GM18873 (cell line): Measurements from ENCODE around the gene SLC24A3.

Experiments
- ATAC-seq: cut with Tn5 transposase; IDR thresholded peaks from one replicate; pipeline ENCODE4 v1.9.1; 2021; ENCODE audit warnings: mild to moderate bottlenecking, moderate library complexity, moderate number of reproducible peaks; ENCODE audit not compliant: unreplicated experiment, low FRiP score

The SLC24A3 gene

GRCh38 chr20:19527509-19527908 is 315.1 kb downstream of the SLC24A3 start:
- no peak for ATAC-seq

- ATAC-seq: no peak
Measured at GRCh38 chr20:19528286-19529030, 316.0 kb downstream of the SLC24A3 start.

- no peak for ATAC-seq
Measured at GRCh38 chr20:19530006-19530405, 317.6 kb downstream of the SLC24A3 start.

DNA sequence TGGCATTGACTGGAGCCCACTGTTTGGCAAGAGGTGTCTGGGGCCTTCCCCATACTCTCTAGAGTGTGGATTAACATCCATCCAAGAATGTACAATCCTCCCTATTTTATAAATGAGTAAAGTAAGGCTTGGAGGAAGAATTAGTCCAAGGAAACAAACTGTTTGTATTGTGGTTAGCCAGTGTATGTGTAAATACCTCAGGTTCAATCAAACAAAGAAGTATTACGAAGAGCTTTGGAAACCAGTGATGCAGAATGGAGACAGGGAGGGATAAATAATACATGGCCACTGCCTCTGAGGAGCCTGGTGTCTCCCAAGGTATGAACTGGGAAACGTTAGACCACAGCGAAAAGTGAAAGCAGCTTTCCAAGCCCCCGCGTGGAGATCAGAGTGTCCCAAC is 319.0 kb downstream of the SLC24A3 start:
- ATAC-seq: no peak

- no peak for ATAC-seq
Measured at GRCh38 chr20:19538556-19538955, 326.1 kb downstream of the SLC24A3 start.

DNA sequence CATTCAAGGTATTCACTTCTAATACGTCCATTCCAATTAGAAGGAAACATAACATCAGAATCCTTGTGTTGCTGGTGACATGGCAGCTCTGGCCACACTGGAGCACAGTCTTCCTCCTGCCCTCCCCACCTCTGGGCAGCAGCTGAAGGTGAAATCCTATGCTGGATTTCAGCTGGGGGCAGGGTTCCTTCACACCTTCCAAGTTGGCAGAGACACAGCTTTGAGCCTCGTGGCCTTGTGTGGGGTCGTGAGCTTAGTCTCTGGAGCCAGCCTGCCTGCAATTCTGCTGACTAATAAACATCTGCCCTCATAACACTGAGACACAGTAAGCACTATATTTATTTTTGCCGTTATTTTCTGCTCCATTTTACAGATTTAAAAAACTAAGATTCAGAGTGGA is 326.7 kb downstream of the SLC24A3 start:
- ATAC-seq: no peak

GRCh38 chr20:19540392-19540791 is 327.9 kb downstream of the SLC24A3 start:
- ATAC-seq: no peak

DNA sequence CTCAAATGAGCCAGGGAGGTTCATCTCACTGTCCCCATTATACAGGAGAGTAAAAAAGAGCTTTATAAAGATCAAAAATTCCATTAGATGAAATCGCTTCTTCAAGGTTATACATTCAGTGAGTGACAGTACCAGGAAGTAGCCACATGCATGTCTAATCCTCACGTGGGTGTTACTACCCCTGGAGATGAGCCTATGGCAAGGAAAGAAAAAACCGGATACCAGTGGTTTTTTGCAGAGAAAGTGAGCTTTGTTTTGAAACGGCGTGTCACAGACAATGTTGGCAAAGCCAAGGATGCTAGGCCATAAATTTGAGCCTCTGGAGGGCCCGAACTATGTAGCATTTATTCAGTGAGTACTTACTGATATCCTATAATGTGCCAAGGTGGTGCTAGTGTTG is 330.7 kb downstream of the SLC24A3 start:
- ATAC-seq: no peak

- no peak for ATAC-seq
Measured at GRCh38 chr20:19544684-19545083, 332.2 kb downstream of the SLC24A3 start.

DNA sequence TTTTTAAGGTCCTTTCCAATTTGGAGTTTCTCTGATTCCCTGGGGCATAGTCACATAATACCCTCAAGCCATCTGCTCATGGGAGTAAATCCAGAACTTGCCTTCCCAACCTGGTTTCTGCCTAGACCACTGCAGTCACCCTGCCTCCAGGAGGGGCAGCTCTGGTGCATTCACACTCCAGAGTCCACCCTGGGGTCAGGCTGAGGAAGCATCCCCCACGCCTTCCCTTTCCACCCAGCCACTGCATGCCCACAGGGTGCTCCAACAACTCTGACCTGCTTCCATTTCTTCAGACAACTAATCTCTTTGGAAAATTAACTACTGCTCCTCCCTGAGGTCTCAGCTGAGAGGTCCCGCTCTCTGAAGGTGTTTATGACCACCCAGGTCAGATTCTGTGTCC is 334.2 kb downstream of the SLC24A3 start:
- no peak for ATAC-seq

DNA sequence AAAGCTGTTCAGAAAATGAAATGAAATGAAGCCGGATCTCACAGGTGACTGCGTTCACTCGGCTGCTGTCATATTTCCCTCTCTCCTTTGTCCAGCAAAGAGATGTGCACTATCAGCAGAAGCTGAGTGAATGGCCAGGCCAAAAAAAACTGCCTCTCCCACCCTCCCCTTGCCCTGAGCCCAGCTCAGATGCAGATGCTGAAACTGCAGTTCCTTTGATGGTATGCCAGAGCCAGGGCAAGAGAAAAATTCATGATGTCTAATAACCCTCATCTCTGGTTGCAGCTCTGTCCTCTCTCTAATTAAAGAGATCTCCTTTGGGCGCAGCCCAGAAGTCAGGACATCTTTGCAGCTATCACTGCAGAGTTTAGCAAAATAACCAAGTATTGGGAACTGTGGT is 335.1 kb downstream of the SLC24A3 start:
- ATAC-seq: no peak

DNA sequence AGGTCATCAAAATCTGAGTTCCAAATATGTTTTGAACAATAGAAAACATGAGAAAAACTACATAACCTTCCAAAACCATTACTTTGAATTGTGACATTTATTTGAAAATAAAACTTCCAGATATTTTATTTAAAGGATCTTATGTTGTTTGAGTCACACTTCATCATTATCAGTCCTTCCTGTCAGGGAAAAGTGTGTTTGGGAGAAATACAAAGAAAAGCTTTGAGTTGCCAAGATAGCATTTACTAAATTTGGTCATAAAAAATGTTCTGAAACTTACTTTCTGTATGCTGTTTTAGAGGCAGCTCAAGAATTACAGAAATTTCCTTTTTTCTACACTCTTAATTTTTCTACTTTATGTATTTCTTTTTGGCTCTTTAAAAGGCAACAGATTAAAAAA is 337.5 kb downstream of the SLC24A3 start:
- no peak for ATAC-seq

- no peak for ATAC-seq
Measured at GRCh38 chr20:19552221-19553180, 340.1 kb downstream of the SLC24A3 start.

- ATAC-seq: no peak
Measured at GRCh38 chr20:19554666-19555065, 342.2 kb downstream of the SLC24A3 start.

- ATAC-seq: no peak
Measured at GRCh38 chr20:19555726-19556125, 343.3 kb downstream of the SLC24A3 start.

DNA sequence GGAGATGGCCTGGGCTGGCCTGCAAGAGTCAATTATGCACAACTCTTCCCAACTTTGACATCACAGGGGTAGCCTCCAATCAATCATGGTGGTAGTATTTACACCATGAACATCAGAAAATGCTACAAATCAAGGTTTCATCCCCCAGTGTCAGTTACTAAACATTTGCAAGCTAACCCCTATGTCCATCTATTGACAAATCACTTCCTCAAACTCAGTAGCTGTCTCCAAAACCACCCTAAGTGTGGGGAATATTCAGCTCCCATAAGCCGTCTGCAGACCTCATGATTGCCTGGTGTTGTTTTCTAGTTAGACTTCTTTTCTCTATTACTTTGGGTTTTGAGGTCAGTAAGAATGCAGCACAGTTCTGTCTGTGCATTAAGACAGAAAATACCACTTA is 344.8 kb downstream of the SLC24A3 start:
- ATAC-seq: no peak

DNA sequence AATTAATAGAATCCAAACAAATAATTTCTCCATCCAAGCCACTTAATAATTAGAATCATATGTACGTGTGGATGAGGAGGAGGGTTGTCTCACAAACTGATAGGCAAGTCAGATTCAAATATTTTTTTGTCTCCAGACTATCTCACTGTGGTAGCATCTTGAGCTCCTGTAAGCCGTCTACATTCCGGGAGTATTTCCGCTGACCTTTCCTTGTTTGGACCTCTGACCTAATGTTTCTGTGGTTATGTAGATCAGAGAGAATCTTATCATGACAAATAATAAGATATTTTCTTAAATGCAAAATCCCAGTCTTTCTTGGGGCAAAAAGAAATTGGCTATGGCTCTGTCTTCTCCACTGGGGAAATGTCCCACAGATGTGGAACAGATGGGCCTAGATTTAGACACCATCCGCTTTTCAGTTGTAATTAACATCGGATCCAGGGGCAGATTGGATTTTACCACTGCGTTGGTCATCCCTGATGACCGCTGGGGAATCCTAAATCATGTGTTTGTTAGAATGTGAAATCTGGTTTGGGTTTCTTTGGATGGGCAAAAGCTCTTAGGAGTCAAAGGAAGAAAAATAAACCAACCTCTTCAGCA is 348.5 kb downstream of the SLC24A3 start:
- no peak for ATAC-seq

GRCh38 chr20:19562426-19562825 is 350.0 kb downstream of the SLC24A3 start:
- no peak for ATAC-seq

DNA sequence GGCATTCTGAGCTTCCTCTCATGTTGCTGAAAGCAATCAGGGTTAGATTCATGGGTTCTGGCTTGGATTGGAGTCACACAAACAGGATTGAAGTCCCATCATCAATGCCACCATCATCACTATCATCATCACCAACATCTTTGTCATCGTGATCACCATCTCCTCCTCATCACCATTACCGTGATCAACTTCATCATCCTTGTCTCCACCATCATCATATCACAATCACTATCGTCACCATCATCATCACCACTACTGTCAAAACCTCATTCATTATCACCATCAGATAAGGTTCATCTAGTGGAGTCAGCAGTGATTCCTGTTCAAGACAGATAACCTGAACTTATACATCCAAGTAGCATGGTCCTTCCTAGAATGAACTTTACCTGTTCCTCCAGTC is 351.8 kb downstream of the SLC24A3 start:
- ATAC-seq: no peak

DNA sequence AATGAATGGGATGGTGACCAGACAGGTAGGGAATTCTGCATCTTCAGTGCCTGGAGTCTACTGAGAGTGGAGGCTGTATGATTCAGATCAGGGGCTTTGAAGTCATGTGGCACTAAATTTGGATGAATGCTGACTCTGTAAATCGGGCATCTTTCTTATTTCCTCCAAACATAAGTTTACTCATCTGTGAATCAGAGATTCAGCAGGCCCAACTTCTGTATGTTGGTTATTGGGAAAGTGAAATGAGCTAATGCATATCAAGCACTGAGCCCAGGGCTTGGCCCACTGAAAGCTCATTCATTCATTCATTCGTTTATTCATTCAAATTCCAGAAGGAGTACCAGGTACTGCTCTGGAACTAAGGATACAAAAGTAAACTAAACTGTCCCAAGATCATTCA is 353.3 kb downstream of the SLC24A3 start:
- ATAC-seq: no peak

- ATAC-seq: no peak
Measured at GRCh38 chr20:19566226-19566945, 353.9 kb downstream of the SLC24A3 start.
